Measurements from ENCODE around the gene HNRNPAB.
"Not testable (repeated sequence)": the region's sequence is repeated elsewhere in the genome, so short reads cannot be mapped to it uniquely, and the experiment has no call there.

HNRNPAB gene

DNA sequence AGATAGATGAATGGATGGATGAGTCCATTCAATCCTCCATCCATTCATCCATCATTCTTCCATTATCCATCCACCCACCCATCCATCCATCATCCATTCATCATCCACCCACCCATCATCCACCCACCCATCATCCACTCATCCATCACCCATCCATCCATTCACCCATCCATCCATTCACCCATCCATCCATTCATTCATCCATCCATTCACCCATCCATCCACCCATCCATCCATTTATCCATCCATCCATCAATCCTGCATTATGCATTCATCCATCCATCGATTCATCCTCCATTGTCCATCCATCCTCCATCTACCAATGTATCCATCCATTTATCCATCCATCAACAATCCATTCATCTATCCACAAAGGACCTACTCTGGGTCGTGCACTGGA, 41.1 kb downstream of the HNRNPAB start:
- DNase-seq (ENCODE audit: low spot score), result no peak

DNA sequence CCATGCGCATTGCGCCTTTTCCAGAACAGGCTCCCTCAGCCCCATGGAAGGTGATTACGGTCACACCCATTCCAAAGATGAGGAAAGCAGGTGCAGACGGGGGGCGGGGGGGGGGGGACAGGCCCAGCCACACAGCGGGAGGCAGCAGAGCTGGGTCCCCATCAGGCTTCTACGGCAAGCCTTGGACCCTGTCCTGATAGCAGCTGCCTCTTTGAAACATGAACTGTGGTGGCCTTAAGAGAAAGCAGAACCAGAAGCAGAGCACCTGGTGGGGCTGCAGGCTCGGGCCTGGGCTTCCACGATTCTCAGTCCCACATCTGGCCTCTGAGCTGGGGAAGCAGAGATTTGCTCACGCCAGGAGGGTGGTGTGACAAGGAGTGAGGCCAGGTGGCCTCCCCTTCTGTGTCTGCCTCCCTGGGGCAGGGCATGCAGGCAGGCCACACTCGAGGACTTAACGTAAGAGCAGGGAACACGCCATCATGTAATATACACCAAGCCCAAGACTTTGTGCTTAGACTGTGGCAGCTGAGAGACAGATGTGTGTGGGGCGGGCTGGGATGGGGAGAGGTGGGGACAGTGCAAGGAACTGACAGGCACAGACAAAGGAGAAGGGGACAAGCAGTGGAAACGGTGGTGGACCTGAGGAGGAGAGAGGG, 42.4 kb downstream of the HNRNPAB start:
- no peak for DNase-seq (ENCODE audit: low spot score)

DNA sequence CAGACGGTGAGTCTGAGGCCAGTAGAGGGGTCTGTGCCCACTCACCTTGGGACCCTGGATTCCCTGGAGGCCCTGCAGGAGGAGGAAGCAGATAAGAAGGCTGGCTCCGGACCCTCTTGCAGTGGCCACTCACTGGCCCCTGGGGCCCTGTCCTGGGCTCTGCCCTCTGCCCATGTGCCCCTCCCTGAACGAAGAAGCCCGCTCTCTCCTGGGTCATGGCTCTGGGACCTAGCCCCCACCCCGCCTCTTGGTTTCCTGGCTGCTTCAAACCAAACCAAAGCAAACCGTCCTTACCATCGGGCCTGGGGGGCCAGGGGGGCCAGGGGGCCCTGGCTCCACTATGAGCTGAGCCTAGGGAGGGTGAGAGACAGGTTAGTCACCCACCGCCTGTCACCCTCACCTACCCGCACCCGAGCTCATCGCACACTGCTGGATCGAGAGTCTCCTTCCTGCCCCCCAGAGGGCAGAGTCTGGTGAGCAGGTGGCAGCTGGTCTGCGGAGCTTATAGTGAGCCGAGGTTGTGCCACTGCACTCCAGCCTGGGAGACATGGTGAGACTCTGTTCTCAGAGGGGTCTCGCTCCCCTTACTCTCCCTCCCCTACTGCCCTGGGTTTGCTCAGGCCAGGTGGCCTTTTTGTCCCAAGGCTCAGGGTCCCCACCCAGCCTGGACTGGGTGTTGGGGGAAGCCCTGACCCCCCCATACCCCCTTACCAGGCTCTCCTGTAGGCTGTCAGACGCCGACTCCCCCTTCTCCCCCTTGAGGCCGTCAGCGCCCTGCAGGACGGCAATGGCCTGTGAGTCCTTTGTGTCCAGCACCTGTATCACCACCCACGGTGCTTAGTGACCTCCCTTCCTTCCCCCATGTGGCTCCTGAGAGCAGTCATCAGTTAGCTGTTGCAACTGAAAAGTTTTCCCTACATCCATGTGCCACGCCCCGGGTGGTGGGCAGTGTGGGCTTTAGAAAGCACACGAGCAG, 43.4 kb downstream of the HNRNPAB start:
- no peak for DNase-seq (ENCODE audit: low spot score)

DNA sequence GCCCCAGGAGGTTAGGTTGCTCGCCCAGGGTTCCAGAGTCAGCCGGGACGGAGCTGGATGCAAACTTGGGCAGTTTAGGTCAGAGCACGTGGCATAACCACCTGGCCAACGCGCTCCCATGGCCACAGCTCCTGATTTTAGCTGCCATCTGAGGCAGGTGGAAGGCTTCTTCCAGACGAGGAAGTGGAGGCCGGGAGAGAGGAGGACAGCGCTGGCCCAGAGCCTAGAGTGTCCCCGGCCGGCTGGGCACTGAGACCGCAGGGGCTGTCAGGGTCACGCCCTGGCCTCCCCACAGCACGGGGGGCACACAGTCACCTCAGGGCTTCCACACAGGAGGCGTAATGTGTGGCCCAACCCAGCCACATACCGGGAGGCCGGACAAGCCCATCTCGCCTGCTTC, 44.4 kb downstream of the HNRNPAB start:
- no peak for DNase-seq (ENCODE audit: low spot score)

DNA sequence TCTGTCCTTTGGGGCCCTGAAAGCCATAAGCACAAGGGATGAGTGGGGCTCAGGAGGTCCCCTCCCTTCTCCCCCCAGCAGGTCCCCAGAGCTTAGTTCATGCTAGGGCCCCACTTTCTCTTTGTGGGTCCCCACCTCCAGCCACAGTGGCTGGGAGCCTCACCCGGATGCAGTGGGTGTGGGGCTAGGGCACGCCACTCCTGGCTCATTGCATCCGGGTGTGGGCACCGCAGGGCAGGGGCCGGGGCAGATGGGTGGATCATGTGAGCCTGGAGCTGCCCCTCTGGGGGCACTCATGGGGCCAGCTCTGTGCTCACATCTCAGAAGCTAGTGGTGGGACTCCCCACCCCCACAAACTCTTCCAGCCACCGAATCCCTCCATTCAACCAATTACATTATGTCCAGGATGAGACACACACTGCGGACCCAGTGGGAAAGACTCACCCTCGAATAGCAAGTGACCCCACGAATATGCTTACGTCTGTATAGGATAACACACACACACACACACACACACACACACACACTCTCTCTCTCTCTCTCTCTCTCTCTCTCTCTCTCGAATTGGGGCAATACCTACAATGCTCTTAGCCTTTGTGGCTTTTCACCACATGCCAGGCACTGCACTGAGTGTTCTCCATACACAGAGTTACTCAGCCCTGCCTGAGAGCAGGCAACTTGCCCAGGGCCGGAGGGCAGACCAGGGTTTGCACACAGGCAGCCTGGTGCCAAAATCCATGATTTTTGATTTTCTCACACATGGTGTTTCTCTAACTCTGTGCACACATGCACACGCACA, 45.1 kb downstream of the HNRNPAB start:
- DNase-seq (ENCODE audit: low spot score), result no peak

DNA sequence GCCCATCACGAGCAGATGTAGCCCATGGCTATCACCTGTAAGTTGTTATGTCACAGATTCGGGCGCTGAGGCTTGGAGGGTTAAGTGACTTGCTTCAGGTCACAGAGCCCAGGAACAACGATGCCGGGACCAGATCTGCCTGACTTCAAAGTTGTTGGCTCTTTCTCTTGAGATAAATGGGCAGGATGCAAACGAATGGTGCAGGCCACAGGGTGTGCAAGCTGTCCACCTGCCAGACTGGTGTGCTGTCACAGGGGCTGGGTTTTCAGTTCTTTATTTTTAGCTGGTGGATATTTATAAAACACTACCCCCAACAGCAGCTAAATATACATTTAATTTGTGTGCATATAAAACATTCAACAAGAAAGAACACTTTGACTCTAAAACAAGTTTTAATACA, 45.9 kb downstream of the HNRNPAB start:
- DNase-seq (ENCODE audit: low spot score), result no peak

DNA sequence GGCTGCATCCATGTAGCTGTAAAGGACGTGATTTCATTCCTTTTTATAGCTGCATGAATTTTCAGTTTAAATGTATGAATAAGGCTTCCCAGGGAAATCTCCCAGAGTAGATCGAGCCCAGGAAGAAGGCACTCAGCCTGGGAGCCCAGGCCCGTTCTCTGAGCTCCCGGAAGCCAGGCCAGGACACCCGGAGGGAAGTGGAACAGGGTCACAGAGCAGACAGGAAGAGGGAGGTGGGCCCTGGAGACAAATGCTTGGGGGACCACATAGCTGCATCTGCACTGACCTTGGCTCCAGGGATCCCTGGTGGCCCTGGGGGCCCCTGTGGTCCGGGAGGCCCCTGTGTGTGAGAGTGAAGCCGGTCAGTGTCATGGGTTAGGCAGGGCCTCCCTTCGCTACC, 47.9 kb downstream of the HNRNPAB start:
- no peak for DNase-seq (ENCODE audit: low spot score)

DNA sequence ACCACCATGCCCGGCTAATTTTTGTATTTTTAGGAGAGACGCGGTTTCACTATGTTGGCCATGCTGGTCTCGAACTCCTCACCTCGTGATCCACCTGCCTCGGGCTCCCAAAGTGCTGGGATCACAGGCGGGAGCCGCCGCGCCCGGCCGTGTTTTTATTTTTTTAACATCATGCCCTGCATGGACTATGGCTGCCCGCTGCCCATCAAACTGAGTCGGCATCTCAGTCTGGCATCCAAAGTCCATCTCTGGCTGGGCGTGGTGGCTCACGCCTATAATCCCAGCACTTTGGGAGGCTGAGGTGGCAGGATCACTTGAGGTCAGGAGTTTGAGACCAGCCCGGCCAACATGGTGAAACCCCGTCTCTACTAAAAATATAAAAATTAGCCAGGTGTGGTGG, 49.3 kb downstream of the HNRNPAB start:
- not testable (repeated sequence) for DNase-seq (ENCODE audit: low spot score)

DNA sequence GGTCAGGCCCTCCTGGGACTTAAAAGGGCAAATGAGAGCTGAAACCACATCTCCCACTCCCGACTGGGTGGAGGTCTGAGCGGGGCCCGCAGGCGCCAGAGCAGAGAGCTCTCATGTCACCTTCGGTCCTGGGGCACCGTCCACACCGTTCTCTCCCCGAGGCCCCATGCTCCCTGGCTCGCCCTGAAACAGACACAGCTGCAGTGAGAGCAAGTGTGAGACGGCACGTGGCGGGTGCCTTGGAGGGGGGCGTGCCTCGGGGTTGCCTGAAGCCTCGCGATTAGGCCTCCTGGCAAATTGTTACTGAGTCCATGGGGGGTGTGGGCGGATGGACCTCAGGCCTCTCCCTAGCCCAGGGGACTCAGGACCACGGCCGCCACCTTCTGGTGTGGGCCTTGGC, 52.4 kb downstream of the HNRNPAB start:
- no peak for DNase-seq (ENCODE audit: low spot score)

DNA sequence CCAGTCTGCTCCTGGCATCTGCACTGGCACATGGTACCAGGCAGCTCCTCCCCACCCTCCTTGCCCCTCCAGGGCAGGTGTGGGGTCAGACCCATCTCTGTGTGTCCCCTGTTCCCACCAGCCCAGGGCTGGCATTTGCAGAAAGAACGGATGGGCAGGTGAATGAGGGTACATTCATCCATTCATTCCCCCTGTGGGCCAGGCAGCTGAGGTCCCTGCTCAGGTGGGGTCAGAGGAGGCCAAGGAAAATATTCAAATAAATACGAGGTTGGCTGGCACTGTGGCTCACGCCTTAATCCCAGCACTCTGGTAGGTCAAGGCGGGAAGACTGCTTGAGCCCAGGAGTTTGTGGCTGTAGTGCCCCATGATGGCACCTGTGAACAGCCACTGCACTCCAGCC, 53.3 kb downstream of the HNRNPAB start:
- no peak for DNase-seq (ENCODE audit: low spot score)

DNA sequence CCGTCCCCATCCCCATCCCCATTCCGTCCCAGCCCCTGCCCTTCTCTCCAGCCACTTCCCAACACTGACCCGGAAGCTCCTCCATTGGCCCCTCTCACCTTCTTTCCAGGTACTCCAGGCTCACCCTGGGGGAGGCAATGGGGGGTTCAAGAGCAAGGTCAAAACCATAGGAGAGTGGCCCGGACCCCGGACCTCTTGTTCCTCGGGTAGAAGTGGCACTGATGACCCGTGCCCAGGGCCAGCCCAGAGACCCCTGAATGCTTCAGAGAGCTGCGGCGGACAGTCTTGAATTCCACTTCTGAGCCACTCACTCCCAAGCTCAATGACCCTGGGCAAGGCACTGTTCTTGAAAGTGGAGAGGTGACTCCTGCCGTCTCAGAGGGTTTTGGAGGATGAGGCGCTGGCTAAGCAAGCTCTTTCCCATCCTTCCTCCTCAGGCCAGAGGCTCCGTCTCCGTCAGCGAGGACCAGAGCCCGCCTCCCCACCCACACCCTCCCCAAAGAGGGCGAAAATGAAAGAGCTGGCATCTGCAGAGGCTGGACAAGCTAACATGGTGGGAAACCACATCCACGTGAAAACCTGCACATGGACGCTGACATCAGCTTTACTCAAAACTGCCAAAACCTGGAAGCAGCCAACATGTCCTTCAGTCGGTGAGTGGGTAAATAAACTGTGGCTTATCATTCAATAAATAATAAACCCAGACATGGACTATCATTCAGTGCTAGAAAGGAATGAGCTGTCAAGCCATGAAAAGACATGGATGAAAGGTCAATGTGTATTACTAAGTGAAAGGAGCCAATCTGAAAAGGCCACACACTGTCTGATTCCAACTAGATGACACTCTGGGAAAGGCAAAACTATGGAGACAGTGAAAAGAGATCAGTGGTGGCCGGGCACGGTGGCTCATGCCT, 55.5 kb downstream of the HNRNPAB start:
- no peak for DNase-seq (ENCODE audit: low spot score)

Data from pons (tissue), 1 donor.